ENCODE measurements around the gene TMEM198. TPM values are rescaled to one million over a fixed set of nuclear protein-coding genes. Genes with fewer than 3 reads are reported as not detected.
A peak's percentile ranks its signal among the peaks of the same experiment; 100 is the strongest.

Gene TMEM198
- total and polyA plus RNA-seq, 5 donors from 2014 or later, result 0.62 TPM; not detected in 4

DNA sequence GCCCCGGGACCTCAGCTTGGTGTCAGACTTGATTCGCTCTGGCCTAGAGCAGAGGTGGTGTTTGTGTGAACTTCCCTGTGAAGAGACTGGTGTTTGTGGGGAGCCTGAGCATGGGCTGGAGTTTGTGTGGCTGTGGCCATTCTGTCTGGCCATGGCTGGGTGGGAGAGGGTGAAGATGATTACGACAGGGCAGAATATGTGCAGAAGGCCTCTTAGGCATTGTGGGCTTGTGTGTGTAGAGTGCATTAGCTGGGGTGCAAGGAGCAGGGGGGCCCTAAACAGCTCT, 17.0 kb downstream of the TMEM198 start:
- Mint-ChIP-seq H3K36me3 (no peaks in the 10 kb centered on the region), H3K9me3 (no peaks in the 10 kb centered on the region), H3K4me1 (no peaks in the 10 kb centered on the region), H3K27me3 (peaks cover 5% of the 10 kb centered on the region), H3K4me3 (peak overlapping the region in 1 of 4 donors; percentile 51), H3K27ac (no peak overlapping the region)
- Histone ChIP-seq H3K4me1 (ENCODE audit: control insufficient read depth, insufficient read depth, low read length, poor library complexity, severe bottlenecking) (no peaks in the 10 kb centered on the region), H3K27ac (ENCODE audit: insufficient read depth, low read length, poor library complexity, severe bottlenecking) (no peak overlapping the region), H3K27me3 (ENCODE audit: control insufficient read depth, insufficient read depth, low read length) (no peaks in the 10 kb centered on the region), H3K36me3 (ENCODE audit: control insufficient read depth, insufficient read depth, low read length) (no peaks in the 10 kb centered on the region), H3K4me3 (ENCODE audit: low read depth, low read length) (no peak overlapping the region), H3K9me3 (ENCODE audit: control insufficient read depth in 2 of 2, low read length in 2 of 2) (no peaks in the 10 kb centered on the region)
- DNase-seq (no peak), ATAC-seq (ENCODE audit: low read depth in 2 of 2) (no peak)

- Mint-ChIP-seq H3K4me1 (no peaks in the 10 kb centered on the region), H3K27me3 (peaks cover 5% of the 10 kb centered on the region), H3K27ac (no peak overlapping the region), H3K4me3 (peak overlapping the region in 1 of 4 donors; percentile 10), H3K9me3 (no peaks in the 10 kb centered on the region), H3K36me3 (no peaks in the 10 kb centered on the region)
- ATAC-seq (ENCODE audit: low read depth in 2 of 2), result no peak
- Histone ChIP-seq H3K4me1 (ENCODE audit: control insufficient read depth, insufficient read depth, low read length, poor library complexity, severe bottlenecking) (no peaks in the 10 kb centered on the region), H3K9me3 (ENCODE audit: control insufficient read depth in 2 of 2, low read length in 2 of 2) (no peaks in the 10 kb centered on the region), H3K27ac (ENCODE audit: insufficient read depth, low read length, poor library complexity, severe bottlenecking) (no peak overlapping the region), H3K27me3 (ENCODE audit: control insufficient read depth, insufficient read depth, low read length) (no peaks in the 10 kb centered on the region), H3K4me3 (ENCODE audit: low read depth, low read length) (no peak overlapping the region), H3K36me3 (ENCODE audit: control insufficient read depth, insufficient read depth, low read length) (no peaks in the 10 kb centered on the region)
- DNase-seq, result no peak
Observed at GRCh38 chr2:219561179-219562048, 17.6 kb downstream of the TMEM198 start.

GRCh38 chr2:219562049-219563020, 18.5 kb downstream of the TMEM198 start:
- Histone ChIP-seq H3K4me1 (ENCODE audit: control insufficient read depth, insufficient read depth, low read length, poor library complexity, severe bottlenecking) (no peaks in the 10 kb centered on the region), H3K4me3 (ENCODE audit: low read depth, low read length) (no peak overlapping the region), H3K27me3 (ENCODE audit: control insufficient read depth, insufficient read depth, low read length) (no peaks in the 10 kb centered on the region), H3K36me3 (ENCODE audit: control insufficient read depth, insufficient read depth, low read length) (no peaks in the 10 kb centered on the region), H3K9me3 (ENCODE audit: control insufficient read depth in 2 of 2, low read length in 2 of 2) (no peaks in the 10 kb centered on the region), H3K27ac (ENCODE audit: insufficient read depth, low read length, poor library complexity, severe bottlenecking) (no peak overlapping the region)
- Mint-ChIP-seq H3K9me3 (no peaks in the 10 kb centered on the region), H3K36me3 (no peaks in the 10 kb centered on the region), H3K27me3 (peaks cover 5% of the 10 kb centered on the region), H3K4me3 (no peak overlapping the region), H3K27ac (no peak overlapping the region), H3K4me1 (no peaks in the 10 kb centered on the region)
- no peak for ATAC-seq (ENCODE audit: low read depth in 2 of 2)
- DNase-seq, result no peak

DNA sequence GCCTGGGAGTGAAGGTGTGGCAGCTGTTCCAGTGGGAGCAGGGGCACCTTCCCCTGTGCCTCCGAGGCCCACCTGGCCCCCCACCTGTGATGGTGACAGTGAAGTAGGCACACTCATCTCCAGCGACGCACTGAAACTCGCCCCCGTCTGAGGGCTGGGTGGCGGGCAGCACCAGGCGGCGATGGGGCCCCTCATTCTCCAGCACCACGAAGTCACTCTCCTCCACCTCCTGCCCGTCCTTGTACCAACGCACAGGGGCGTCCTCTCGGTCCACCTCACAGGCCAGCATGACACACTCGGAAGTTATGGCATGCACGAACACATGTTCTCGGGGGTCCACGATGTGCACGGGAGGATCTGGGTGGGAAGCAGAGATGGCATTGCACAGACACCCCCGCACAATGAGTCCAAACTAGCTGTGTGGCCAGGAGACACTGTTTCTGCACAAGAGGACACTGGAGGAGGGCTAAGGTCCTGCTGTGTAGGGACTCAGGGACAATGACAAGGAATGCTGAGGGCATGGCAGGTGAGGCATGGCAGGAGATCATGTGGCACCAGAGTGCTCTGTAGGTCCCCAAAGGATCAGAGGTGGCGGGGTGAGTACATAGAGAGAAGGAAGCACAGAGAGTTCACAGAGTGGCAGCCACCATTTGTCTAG, 19.6 kb downstream of the TMEM198 start:
- Mint-ChIP-seq H3K4me3 (no peak overlapping the region), H3K27me3 (peaks cover 5% of the 10 kb centered on the region)
- no peaks in the 10 kb centered on the region for H3K27me3 ChIP-seq (ENCODE audit: control insufficient read depth, insufficient read depth, low read length)

GRCh38 chr2:219565130-219566080, 21.6 kb downstream of the TMEM198 start:
- DNase-seq (no peak), ATAC-seq (ENCODE audit: low read depth in 2 of 2) (no peak)
- H3K9me3 Mint-ChIP-seq, result peaks cover 0 to 3% (median 0%) of the 10 kb centered on the region in 7 donors
- H3K9me3 ChIP-seq (ENCODE audit: control insufficient read depth in 2 of 2, low read length in 2 of 2), result no peaks in the 10 kb centered on the region
- H3K36me3 ChIP-seq (ENCODE audit: control insufficient read depth, insufficient read depth, low read length), result no peaks in the 10 kb centered on the region
- no peak overlapping the region for H3K27ac ChIP-seq (ENCODE audit: insufficient read depth, low read length, poor library complexity, severe bottlenecking)
- H3K27ac Mint-ChIP-seq, result no peak overlapping the region
- H3K27me3 ChIP-seq (ENCODE audit: control insufficient read depth, insufficient read depth, low read length), result no peaks in the 10 kb centered on the region
- no peak overlapping the region for H3K4me3 ChIP-seq (ENCODE audit: low read depth, low read length)
- H3K27me3 Mint-ChIP-seq, result peaks cover 11% of the 10 kb centered on the region
- H3K4me1 Mint-ChIP-seq, result no peaks in the 10 kb centered on the region
- H3K4me3 Mint-ChIP-seq, result no peak overlapping the region
- no peaks in the 10 kb centered on the region for H3K36me3 Mint-ChIP-seq
- H3K4me1 ChIP-seq (ENCODE audit: control insufficient read depth, insufficient read depth, low read length, poor library complexity, severe bottlenecking), result peaks cover 3% of the 10 kb centered on the region

More for the DNA sequence above, 19.6 kb downstream of the TMEM198 start:
- DNase-seq (no peak), ATAC-seq (ENCODE audit: low read depth in 2 of 2) (no peak)
- Mint-ChIP-seq H3K4me1 (no peaks in the 10 kb centered on the region), H3K27ac (no peak overlapping the region), H3K9me3 (no peaks in the 10 kb centered on the region), H3K36me3 (no peaks in the 10 kb centered on the region)
- no peaks in the 10 kb centered on the region for H3K9me3 ChIP-seq (ENCODE audit: control insufficient read depth in 2 of 2, low read length in 2 of 2)
- no peak overlapping the region for H3K4me3 ChIP-seq (ENCODE audit: low read depth, low read length)
- no peaks in the 10 kb centered on the region for H3K4me1 ChIP-seq (ENCODE audit: control insufficient read depth, insufficient read depth, low read length, poor library complexity, severe bottlenecking)
- no peaks in the 10 kb centered on the region for H3K36me3 ChIP-seq (ENCODE audit: control insufficient read depth, insufficient read depth, low read length)
- H3K27ac ChIP-seq (ENCODE audit: insufficient read depth, low read length, poor library complexity, severe bottlenecking), result no peak overlapping the region

DNA sequence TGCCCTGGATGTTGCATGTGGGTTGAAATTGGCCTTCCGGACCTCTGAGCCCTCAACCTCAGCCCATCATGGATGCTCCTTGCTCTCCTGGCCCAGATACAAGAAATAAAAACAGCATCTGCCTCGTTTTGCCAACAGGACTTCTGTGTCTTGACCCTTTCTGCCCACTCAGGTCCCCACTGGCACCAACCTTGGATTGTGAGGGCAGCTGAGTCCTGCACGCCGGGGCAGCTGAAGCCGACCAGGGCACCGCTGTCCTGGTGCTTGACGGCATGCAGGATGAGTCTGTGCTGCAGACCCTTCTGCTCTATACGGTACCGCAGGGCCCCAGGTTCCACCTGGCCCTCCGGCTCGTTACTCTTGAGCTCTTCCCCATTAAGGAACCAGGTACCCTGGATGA, 22.8 kb downstream of the TMEM198 start:
- Histone ChIP-seq H3K27me3 (ENCODE audit: control insufficient read depth, insufficient read depth, low read length) (no peaks in the 10 kb centered on the region), H3K27ac (ENCODE audit: insufficient read depth, low read length, poor library complexity, severe bottlenecking) (no peak overlapping the region), H3K4me1 (ENCODE audit: control insufficient read depth, insufficient read depth, low read length, poor library complexity, severe bottlenecking) (peaks cover 6% of the 10 kb centered on the region), H3K9me3 (ENCODE audit: control insufficient read depth in 2 of 2, low read length in 2 of 2) (no peaks in the 10 kb centered on the region), H3K36me3 (ENCODE audit: control insufficient read depth, insufficient read depth, low read length) (no peaks in the 10 kb centered on the region), H3K4me3 (ENCODE audit: low read depth, low read length) (no peak overlapping the region)
- Mint-ChIP-seq H3K4me1 (no peaks in the 10 kb centered on the region), H3K36me3 (no peaks in the 10 kb centered on the region), H3K27me3 (peaks cover 13% of the 10 kb centered on the region), H3K9me3 (peaks cover 0 to 3% (median 0%) of the 10 kb centered on the region in 7 donors), H3K4me3 (no peak overlapping the region), H3K27ac (no peak overlapping the region)
- no peak for ATAC-seq (ENCODE audit: low read depth in 2 of 2)
- no peak for DNase-seq

- ATAC-seq (ENCODE audit: low read depth in 2 of 2) (no peak), DNase-seq (no peak)
- Histone ChIP-seq H3K4me1 (ENCODE audit: control insufficient read depth, insufficient read depth, low read length, poor library complexity, severe bottlenecking) (peaks cover 6% of the 10 kb centered on the region), H3K27me3 (ENCODE audit: control insufficient read depth, insufficient read depth, low read length) (peaks cover 3% of the 10 kb centered on the region), H3K9me3 (ENCODE audit: control insufficient read depth in 2 of 2, low read length in 2 of 2) (no peaks in the 10 kb centered on the region), H3K4me3 (ENCODE audit: low read depth, low read length) (no peak overlapping the region), H3K27ac (ENCODE audit: insufficient read depth, low read length, poor library complexity, severe bottlenecking) (no peak overlapping the region), H3K36me3 (ENCODE audit: control insufficient read depth, insufficient read depth, low read length) (no peaks in the 10 kb centered on the region)
- Mint-ChIP-seq H3K4me1 (peaks cover 0 to 3% (median 0%) of the 10 kb centered on the region in 4 donors), H3K4me3 (no peak overlapping the region), H3K36me3 (no peaks in the 10 kb centered on the region), H3K27me3 (peaks cover 18% of the 10 kb centered on the region), H3K27ac (no peak overlapping the region), H3K9me3 (peaks cover 0 to 3% (median 0%) of the 10 kb centered on the region in 7 donors)
Observed at GRCh38 chr2:219567131-219567530, 23.3 kb downstream of the TMEM198 start.
